NCI-H187 treated with DMSO at 0.1 percent for 48 hours (cell line): ENCODE results near the gene ZNF425.
"Not testable (repeated sequence)": the region's sequence is repeated elsewhere in the genome, so short reads cannot be mapped to it uniquely, and the experiment has no call there.

ENCODE experiments used
- DNase-seq: peaks from one replicate; lab custom pipeline; 2025; lab: John Stamatoyannopoulos, UW

The ZNF425 gene

DNA sequence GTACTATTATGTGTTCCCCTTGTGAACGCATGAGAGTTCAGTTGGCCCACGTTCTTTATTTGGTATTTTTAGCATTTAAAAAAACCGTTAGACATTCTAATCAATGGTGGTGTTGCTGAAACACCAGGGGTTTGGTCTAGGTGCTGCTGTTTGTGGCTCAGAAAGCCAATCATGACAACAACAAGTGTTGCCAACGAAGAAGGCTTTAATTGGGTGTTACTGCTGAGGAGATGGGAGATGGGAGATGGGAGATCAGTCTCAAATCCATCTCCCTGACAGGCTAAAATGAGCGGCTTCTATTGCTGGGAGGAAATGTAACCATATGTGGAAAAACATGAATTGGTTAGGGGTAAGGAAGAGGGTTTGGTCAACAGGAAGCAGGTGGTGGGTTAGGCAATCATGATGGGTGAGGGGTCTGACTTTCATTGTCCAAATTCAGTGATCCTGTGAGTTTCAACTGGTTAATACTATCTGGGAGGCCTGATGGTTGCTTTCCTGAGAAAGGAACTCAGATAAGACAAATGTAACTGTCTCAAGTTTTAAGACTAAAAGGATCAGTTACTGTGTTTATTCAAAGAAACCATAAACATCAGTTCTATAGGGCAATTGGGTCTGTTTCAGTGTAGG is 4.6 kb upstream of the ZNF425 start:
- DNase-seq, result no peak

DNA sequence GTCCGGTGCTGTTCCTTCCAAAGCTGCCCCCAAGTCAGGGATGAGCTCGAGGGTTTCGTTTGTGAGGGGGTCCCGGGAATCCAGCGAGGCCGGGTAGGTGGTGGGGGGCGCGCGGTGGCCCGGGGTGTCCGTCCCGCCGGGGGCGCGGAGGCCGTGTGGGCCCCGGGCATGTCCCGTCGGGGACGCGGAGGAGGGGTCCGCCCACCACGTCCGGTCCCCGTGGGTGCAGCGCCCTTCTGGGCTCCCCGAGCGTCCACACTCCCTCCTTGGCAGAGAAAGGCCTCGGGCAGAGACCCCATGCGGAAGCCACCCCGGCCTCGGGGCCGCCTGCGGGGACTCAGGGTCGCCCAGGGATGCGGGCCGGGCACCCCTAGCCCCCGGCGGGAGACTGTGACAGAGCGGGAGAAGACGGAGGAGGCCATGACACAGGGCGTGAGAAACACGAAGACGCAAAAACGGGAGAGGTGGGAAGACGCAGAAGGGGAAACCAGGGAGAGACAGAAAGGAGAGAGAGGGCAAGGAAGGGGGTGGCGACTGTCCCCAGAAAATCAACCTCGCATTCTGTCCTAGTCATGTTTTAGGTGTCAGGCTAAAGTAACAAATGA is 640 bp upstream of the ZNF425 start:
- no peak for DNase-seq

DNA sequence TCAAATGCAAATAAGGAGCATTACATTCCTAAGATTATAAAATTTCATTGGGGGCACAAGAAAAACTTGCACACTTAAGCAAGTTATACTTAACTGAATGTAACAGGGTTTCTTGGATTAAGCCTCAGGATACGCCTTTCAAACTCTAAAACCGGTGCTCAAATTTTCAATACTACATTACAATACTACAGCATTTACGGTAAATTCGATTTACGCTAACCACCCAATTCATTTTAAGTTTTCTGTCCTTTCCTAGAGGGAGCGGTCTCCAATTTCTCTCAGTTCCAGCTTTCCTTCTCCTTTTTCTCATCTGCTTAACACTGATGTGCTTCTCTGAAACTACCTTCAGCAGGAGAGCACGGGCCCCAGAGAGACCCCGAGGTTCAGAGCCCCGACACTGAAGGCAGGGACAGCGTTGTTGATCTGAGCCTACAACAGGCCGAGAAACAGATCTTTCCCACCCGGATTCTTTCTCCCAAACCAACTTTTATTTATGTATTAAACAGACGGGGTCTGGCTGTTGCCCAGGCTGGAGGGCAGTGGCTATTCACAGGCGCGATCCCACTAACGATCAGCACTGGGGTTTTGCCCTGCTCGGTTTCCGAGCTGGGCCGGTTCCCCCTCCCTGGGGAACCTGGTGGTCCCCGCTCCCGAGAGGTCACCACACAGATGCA is 798 bp downstream of the ZNF425 start:
- no peak for DNase-seq

GRCh38 chr7:149109969-149110368 is 16.2 kb downstream of the ZNF425 start:
- no peak for DNase-seq

GRCh38 chr7:149104749-149105148 is 21.4 kb downstream of the ZNF425 start:
- no peak for DNase-seq

- DNase-seq, result no peak
These were observed 21.9 kb downstream of the ZNF425 start for GRCh38 chr7:149104214-149104613.

GRCh38 chr7:149103424-149103823 is 22.7 kb downstream of the ZNF425 start:
- no peak for DNase-seq

- no peak for DNase-seq
These were observed 23.5 kb downstream of the ZNF425 start for GRCh38 chr7:149102666-149103065.

- no peak for DNase-seq
These were observed 25.3 kb downstream of the ZNF425 start for GRCh38 chr7:149100821-149101220.

DNA sequence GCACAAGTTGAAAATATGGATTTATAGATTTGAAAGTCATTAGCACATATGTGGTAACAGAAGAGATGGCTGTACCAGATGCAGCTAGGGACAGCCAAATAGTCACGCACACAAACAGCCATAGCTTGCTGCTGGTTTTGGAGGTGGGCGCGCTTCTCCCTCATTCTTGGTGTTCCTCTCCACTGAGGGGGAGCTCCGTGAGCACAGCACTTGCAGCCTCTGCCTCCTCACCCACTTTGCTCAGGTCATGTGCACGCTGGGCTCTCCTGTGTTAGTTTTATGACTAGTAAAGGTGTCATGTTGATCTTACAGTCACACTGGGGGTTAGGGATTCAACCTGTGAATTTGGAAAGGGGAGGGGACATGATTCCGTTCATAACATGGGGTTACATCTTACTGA is 27.1 kb downstream of the ZNF425 start:
- DNase-seq, result no peak

DNA sequence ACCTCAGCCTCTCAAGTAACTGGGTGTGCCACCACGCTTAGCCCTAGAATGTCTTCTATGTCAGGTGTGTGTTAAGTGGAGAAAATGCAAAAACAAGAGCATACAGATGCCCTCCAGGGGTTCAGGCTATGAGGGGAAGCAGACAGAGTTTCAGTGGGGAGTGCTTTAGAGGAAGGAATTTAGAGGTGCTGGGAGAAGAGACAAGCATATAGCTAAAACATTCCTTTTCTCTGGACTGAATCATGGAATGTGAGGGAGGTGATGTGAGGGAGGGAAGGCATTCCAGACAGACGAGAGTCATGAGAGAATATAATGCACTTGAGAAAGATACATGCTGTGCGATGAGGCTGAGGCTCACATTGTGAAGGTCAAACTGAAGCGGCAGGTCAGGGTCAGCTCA is 29.0 kb downstream of the ZNF425 start:
- no peak for DNase-seq

DNA sequence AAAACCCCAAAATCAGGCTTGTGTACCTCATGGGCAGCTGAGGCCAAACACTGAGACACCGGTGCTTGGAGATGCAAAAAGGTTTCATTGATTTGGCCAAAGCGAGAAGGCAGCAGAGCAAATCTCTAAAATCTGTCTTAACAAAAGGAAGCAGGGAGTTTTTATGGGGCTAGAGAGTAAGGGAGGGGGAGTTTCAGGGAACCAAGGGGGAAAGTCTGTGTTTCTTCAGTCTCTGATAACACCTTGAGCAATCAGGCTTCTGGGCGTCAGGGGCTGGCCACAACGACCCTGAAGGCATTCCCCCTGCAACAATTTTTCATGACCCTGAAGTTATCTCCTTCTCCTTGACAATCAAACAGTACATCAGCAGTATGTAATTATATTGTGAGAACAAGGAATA is 32.9 kb downstream of the ZNF425 start:
- DNase-seq, result no peak

GRCh38 chr7:149092244-149092643 is 33.9 kb downstream of the ZNF425 start:
- not testable (repeated sequence) for DNase-seq

DNA sequence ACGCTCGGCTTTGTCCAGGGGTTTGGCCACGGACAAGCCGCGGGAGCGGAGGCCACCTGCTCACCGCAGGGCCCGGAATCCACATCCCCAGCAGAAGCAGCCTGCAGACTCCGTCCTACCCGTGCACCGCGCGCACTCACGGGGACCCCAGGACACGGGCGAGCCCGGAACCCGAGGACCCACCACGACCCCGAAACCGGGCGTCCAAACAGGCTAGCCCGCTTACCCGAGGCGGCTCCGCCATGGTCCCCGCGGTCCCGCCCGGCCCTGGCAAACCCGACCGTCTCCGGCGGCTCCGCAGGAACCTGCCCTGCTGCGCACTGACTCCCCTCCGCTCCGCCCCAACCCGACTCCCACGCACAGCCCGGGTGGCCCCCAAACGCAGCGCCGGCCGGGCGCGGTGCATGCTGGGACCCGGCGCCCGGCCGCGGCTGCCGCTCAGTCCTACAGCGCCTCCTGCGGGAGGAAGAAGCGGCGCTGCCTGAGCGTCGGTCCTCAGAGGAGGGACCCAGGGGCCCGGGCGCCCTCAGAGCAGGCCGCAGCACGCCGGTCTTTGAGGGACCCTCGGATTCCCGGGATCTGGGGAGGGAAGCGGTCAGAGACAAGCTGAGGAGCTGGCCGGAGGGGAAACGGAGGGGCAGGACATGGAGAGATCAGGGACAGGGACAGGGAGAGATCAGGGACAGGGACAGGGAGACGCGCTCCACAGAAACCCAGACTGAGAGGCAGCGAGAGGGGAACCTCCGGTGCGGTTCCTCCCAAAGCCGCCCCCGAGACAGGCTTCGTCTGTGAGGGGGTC is 35.5 kb downstream of the ZNF425 start, which contains the start of gene ZNF786:
TSS of gene ZNF786 (minus strand) at position 322 of the 799 bp plus-strand sequence. CDS start at position 244, 78 bp downstream.
- DNase-seq, result peak; percentile 71

GRCh38 chr7:149087376-149087775 is 38.7 kb downstream of the ZNF425 start:
- DNase-seq, result no peak

DNA sequence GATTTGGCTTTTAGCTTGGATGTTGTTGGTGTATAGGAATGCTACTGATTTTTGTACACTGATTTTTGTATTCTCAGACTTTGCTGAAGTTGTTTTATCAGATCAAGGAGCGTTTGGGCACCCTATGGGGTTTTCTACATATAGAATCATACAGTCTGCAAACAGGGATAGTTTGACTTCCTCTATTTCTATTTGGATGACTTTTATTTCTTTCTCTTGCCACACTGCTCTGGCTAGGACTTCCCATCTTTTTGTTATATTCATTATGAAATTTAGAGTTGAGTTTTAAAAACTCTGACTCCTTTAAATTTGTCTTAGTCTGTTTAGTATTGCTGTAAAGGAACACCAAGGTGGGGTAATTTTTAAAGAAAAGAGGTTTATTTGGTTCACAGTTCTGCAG is 40.3 kb downstream of the ZNF425 start:
- no peak for DNase-seq

DNA sequence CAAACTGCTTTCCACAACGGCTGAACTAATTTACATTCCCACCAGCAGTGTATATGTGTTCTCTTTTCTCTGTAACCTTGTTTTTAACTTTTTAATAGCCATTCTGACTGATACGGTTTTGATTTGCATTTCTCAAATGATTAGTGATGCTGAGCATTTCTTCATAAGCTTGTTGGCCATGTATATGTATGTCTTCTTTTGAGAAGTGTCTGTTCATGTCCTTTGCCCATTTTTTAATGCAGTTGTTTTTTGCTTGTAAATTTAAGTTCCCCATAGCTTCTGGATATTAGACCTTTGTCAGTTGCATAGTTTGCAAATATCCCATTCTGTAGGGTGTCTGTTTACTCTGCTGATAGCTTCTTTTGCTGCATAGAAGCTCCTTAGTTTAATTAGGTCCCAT is 41.7 kb downstream of the ZNF425 start:
- DNase-seq, result no peak

DNA sequence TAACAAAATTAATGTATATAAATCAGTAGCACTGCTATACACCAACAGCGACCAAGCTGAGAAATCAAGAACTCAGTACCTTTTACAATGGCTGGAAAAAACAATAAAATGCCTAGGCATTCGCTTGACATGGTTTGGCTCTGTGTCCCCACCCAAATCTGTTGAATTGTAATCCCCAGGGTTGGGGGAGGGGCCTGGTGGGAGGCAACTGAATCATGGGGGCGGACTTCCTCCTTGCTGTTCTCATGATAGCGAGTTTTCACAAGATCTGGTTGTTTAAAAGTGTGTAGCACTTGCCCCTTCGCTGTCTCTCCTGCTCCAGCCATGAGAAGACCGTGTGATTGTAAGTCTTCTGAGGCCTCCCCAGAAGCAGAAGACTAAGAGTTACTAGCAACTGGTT is 44.2 kb downstream of the ZNF425 start:
- no peak for DNase-seq

GRCh38 chr7:149077594-149077993 is 48.5 kb downstream of the ZNF425 start:
- DNase-seq, result no peak

DNA sequence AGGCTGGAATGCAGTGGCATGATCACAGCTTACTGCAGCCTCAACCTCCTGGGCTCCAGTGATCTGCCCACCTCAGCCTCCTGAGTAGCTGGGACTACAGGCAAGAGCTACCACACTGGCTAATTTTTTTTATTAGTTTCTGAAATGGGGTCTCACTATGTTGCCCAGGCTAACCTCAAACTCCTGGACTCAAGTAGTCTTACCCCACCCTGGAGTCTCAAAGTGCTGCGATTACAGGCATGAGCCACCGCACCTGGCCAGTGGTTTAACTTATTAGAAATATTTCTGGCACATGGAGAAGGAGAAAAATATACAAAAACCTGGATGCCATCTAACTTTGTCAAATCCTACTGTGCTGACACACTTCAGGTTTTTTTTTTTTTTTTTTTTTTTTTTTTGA is 50.8 kb downstream of the ZNF425 start:
- DNase-seq, result no peak

DNA sequence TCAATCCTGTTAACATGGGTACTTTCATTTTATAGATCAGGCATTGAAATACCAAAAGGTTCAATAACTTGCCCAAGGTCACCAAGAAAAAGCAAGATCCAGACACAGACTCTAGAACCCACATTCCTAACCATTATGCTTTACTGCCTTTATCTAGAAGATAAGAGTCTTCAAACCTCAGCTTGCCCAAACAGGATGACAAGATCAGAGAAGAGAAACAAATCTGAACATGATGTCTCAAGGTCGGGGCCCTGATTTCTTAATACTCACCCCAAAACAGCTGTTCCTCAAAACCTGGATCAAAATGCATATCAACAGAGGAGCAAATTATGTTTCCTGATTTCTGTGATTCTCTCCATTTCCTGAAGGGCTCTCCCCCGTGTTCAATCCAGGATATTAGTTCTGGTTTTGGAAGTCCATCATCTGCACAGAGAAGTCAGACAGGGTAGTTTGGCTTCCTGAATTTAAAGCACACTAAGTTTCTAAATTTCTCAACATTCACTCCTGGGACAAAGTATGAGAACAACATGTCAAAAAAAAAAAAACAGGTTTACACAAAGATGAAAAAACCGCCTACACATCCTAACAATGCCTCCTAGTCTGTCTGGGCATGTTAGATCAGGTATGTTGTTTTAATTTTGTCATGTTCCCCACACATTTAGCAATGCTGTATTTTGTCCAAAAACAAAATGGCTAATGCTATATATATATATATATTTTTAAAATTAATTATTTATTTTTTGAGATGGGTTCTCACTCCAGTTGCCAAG is 51.8 kb downstream of the ZNF425 start:
- DNase-seq, result no peak

DNA sequence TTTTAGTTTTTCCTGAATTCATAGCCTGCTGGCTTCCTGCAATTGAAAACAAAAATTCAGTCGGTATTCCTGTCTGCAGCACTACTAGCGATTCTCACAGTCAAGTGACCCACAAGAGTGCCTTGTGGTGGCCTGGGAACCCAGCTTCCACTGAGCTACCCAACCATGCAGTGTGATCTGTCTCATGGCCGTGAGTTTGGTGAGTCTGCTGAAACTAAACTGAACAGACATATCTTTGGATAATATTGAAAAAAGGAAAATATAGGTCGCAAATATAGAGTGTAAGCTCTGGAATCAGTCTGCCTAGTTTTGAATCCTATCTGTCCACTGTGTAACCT is 53.7 kb downstream of the ZNF425 start:
- no peak for DNase-seq
